CD4-positive, alpha-beta T cell treated with Interleukin-4 for 1 hour (primary cell): Measurements from ENCODE around the gene IRGQ.
"Not testable (repeated sequence)": the region's sequence is repeated elsewhere in the genome, so short reads cannot be mapped to it uniquely, and the experiment has no call there.

ENCODE experiments used
- DNase-seq, 2 donors: peaks; one replicate each; pipeline ENCODE4 v3.0.0-alpha.2; 2020 to 2022

Gene IRGQ

GRCh38 chr19:43597876-43598275 lies 1.9 kb upstream of the IRGQ start:
- no peak for DNase-seq

DNA sequence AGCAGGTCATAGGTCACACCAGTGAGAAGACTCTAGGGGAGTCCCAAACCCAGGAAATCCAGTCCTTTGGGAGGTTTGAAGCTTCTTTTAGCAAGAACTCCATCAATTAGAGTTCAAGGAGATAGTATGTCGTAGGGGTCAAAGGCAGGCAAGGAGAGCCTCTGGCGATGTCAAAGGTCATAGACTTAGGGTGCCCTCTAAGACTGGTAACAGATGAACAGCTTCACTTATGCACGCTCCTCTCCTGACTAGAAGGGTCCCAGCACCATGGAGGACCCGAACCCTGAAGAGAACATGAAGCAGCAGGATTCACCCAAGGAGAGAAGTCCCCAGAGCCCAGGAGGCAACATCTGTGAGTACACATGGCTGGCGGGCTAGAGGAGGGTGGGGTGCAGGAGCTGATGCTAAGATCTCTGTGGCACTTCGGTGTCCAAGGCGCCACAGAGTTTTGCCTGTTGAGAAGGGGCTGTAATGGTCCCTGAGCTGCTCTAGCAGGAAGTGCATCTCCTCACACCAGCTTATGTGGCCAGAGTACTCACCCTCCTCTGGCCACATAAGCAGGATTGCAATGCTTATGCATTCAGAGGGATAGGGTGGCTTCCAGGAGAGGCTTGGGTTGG lies 1.0 kb upstream of the IRGQ start:
- no peak for DNase-seq

DNA sequence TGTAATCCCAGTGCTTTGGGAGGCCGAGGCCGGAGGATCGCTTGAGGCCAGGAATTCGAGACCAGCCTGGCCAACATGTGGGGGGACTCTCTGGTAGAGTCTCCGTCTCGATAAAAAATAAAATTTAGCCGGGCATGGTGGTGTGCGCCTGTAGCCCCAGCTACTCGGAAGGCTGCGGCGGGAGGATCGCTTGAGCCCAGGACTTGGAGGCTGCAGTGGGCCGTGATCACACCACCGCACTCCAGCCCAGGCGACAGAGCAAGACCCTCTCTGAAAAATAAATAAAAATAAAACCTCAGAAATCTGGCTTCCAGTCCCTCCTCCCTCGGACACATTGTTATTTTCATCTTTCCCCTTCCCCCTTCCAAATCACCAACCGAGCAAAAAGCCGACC lies 332 bp downstream of the IRGQ start:
- no peak for DNase-seq

- peak; percentile 79 to 82 for DNase-seq
Observed at GRCh38 chr19:43594710-43595604, 977 bp downstream of the IRGQ start.

DNA sequence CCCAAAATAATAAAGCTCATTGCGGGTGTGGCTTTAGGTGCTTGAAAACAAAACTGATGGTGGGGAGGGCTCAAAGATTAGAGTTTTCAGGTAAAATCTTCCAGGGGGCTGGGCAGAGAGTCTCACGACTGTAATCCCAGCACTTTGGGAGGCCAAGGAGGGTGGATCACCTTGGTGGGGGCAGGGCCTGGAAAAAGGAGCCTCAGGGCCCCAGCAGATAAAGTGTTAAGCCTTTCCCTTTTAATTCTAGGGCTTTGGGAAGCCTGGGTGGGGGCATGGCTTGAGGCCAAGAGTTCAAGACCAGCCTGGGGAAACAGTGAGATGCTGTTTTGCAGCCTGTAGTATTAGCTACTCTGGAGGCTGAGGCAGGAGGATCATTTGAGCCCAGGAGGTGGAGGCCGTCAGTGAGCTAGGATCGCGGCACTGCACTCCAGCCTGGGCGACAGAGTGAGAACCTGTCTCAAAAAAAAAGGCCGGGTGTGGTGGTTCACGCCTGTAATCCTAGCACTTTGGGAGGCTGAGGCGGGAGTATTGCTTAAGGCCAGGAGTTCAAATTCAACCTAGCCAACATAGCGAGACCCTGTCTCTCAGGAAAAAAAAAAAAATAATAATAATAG lies 1.7 kb downstream of the IRGQ start:
- no peak for DNase-seq

- DNase-seq = no peak
Observed at GRCh38 chr19:43592800-43593350, 3.1 kb downstream of the IRGQ start.

GRCh38 chr19:43591904-43592772 lies 3.8 kb downstream of the IRGQ start:
- DNase-seq = no peak

DNA sequence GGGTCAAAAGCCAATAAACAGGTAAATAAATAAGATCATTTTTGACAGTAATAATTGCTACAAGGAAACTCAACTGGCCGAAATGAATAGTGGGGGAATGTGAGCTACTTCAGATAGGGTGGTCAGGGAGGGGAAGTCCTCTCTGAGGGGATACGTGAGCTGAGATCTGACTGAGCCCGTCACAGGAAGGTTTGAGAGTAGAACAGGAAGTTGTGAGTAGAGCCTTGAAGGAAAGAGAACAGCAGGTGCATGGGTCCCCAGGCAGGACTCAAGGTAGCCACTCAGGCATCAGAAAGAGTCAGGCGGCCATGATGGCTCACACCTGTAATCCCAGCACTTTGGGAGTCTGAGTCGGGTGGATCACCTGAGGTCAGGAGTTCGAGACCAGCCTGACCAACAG lies 6.3 kb downstream of the IRGQ start:
- peak in 1 of 2 donors; percentile 30 for DNase-seq

- DNase-seq = no peak
Observed at GRCh38 chr19:43589277-43589676, 6.7 kb downstream of the IRGQ start.

DNA sequence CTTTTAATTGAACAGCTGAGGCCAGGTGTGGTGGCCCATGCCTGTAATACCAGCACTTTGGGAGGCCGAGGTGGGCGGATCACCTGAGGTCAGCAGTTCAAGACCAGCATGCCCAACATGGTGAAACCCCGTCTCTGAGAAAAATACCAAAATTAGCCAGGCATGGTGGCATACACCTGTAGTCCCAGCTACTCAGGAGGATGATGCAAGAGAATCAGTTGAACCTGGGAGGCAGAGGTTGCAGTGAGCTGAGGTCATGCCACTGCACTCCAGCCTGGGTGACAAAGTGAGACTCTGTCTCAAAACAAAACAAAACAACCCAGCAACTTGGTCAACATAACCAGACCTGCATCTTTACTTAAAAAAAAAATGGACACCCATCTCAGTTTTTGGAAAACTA lies 8.9 kb downstream of the IRGQ start:
- not testable (repeated sequence) for DNase-seq

DNA sequence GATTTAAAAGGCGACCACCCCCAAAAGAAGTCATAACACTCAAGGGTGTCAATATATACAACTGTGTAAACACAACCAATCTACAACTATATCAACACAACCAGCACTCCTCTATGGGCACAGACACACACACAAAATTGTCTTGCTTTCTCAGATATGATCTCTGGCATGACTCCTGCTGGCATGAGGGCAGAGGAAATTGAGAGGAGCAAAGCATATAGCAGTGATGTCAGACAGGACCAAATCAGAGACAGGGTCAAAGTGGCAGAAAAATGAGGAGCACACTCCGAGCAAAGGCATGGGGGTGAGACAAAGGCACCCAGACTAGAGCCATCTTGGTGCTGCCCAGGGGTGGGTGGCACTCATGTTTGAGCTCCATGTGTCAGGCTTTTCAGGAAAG lies 9.6 kb downstream of the IRGQ start:
- DNase-seq = no peak

- DNase-seq = no peak
Observed at GRCh38 chr19:43584484-43584883, 11.4 kb downstream of the IRGQ start.

DNA sequence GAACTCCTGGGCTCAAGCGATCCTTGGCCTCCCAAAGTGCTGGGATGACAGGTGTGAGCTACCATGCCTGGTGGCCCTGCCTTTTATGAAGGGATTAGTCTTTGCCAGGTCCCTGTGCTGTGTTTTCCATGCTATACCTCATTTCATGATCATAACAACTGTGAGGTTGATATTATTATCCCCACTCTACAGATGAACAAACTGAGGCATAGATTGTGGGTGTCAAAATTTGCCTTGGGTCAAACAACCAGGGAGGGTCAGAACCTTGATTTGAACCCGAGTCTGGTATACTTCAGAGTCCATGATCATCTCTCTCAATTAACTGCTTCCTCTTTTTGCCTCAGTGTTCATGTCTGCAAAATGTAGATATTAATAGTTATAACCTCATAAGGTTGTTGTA lies 13.4 kb downstream of the IRGQ start:
- no peak for DNase-seq

GRCh38 chr19:43581467-43581866 lies 14.5 kb downstream of the IRGQ start:
- DNase-seq = no peak

DNA sequence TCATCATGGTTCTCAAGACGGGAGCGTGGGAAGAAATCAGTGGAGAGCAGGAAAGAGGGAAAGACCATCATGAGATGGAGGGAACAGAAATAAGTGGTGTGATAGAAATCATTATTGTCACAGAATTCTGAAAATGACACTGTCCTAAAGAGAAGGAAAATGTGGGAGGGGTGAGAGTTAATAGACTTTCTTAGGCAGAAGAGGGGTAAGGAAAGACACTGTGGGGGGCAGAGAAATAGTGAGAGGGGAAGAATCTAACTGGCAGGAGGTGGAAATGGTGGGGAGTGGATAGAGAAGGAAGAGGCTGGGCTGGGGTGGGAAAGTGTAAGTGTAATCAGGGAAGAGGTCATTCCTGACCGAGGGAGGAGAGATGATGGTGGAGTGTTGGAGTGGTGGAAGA lies 17.1 kb downstream of the IRGQ start:
- DNase-seq = no peak

- no peak for DNase-seq
Observed at GRCh38 chr19:43575955-43576878, 19.7 kb downstream of the IRGQ start.

DNA sequence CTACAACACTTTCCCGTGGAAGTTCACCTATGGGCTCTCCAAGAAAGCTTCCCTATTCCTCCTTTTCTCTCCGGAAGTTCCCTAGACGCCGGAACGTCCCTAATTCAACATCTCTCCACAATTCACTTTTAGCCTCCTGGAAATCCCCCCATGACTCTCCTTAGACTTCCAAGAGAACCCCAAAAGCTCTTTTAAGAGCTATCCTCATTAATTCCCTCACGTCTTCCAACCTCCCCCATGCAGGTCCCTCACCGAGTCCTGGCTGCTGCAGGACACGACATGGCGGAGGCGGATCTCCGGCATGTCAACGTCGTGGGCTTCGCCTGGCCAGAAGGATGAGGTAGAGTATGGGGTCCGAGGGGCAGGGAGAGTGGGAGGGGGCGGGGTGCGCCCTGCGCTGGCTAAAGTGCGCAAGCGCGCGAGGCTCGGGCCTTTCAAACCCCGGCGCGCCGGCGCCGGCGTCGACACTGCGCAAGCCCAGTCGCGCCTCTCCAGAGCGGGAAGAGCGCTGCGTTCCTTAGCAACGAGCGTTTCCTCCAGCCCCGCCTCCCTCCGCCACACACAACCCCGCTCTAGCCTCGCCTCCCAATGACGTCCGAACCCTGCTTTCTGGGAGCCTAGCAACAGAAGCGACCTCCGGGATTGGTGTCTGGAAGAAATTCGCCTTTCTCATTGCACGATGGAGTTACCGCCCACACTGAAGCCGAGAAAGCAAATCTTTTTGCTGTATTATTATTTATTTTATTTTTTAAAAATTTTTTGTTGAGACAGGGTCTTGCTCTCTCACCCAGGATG lies 20.6 kb downstream of the IRGQ start, which contains the start of the genes PINLYP and XRCC1:
Gene PINLYP (plus strand): TSS at position 646 of the 795 bp plus-strand sequence. CDS start 1,391 bp downstream, outside the sequence.
Gene XRCC1 (minus strand): TSS at position 372 of the 795 bp plus-strand sequence. CDS start 69 bp downstream, at position 303.
- DNase-seq = peak; percentile 98 to 99

DNA sequence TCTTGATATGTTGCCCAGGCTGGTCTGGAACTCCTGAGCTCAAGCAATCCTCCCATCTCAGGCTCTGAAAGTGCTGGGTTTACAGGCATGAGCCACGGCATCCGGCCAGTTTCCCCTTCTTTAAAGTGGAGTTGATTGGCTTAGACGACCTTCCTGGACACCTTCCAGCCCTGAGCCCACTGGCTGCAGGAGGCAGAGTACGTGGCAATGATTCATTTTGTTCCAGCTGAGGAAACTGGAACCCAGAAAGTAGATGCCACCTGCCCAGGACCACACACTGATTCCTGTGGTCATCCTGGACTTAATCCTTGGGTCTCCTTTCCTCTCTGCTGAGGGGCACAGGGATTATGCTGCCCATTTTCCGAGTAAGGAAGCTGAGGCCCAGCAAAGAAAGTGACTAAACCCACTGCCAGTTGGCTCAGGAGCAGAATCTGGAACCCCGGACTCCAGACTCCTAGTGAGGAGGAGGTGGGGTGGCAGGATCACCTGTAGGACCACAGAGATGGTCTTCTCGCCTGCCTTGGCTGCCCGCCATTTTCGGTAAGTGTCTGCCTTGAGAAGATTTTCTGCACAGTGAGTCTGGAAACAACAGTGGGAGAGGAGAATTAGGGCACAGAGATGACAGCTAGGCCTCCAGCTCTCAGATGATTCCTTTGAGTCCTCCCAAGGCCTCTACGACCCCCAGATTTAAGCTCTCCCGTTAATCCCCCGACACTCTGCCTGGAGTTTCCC lies 21.3 kb downstream of the IRGQ start:
- DNase-seq = no peak

DNA sequence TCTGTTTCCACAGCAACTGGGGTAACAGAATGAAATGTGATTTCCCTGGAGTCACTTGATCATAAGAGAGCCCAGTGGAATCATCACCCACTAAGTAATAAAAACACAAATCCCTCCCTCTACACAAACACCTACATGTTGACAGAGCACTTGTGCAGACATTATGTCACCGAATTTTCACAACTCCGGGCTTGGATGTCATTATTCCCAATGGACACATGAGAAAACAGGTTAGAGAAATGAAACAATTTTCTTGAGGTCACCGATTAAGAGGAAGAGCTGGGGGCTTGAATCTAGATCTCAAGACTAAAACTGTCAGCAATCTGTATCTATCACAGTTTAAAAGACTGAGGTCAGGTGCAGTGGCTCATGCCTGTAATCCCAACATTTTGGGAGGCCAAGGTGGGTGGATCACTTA lies 23.8 kb downstream of the IRGQ start:
- no peak for DNase-seq
